GM12878 (cell line): ENCODE measurements around the gene UNC13D. TPM values are rescaled to one million over a fixed set of nuclear protein-coding genes. Genes with fewer than 3 reads are reported as not detected.
A peak's percentile ranks its signal among the peaks of the same experiment; 100 is the strongest.

ENCODE experiments used
- ATAC-seq: fragments of 200-7000 bp; cut with Tn5 transposase; 3 replicates; pipeline ENCODE4 v1.9.1; 2020; ENCODE audit warnings: mild to moderate bottlenecking, moderate library complexity
- BruUV-seq: library from RNA; stranded (reverse); fragments of 400-500 nt; replicated peaks from 2 replicates; lab custom pipeline; 2021; lab: Mats Ljungman, UMichigan
- CTCF ChIA-PET: fragments of 300-600 bp; sonication (Branson Sonifier 250); formaldehyde crosslinking; extraction: SDS; loops from one replicate; lab custom pipeline; 2021; ENCODE audit warnings: inconsistent platforms; lab: Yijun Ruan, JAX
- POLR2A ChIA-PET: fragments of 350-600 bp; formaldehyde crosslinking; extraction: SDS; loops from one replicate; lab custom pipeline; 2021; ENCODE audit warnings: inconsistent platforms; lab: Charles Lee
- RAD21 ChIA-PET: fragments of 300-600 bp; sonication (Branson Sonifier 250); formaldehyde crosslinking; loops from one replicate; lab custom pipeline; 2023; ENCODE audit warnings: antibody characterized with exemption; ENCODE audit not compliant: unreplicated experiment; lab: Charles Lee
- SMC1A ChIA-PET: fragments of 300-600 bp; sonication (Branson Sonifier 250); formaldehyde crosslinking; loops from one replicate; lab custom pipeline; 2023; ENCODE audit not compliant: unreplicated experiment, uncharacterized antibody; lab: Charles Lee
- DNase-seq: peaks from one replicate; pipeline ENCODE4 v3.0.0-alpha.2; 2011; ENCODE audit warnings: low read depth, low spot score
- FAIRE-seq: peaks from 3 replicates; lab custom pipeline; 2011; peaks lifted over from hg19 to GRCh38; lab: Jason Lieb, UNC
- H2AFZ ChIP-seq: 2 replicates; pipeline ENCODE4 v1.6.0; 2011; ENCODE audit warnings: low read depth, low read length, control low read depth; ENCODE audit not compliant: control insufficient read depth
- H3K27ac ChIP-seq: 2 replicates; pipeline ENCODE4 v1.5.1; 2011; ENCODE audit warnings: control low read depth; ENCODE audit not compliant: control insufficient read depth, insufficient read depth
- H3K27me3 ChIP-seq, 2 experiments: replicated peaks in 1 of 2; 2 replicates each; pipeline versions ENCODE4 v1.6.0 to v1.6.1; 2011; ENCODE audit warnings: low read length in 1 of 2; ENCODE audit not compliant: control insufficient read depth in 2 of 2, insufficient read depth in 2 of 2
- H3K36me3 ChIP-seq, 2 experiments: 2 replicates each; pipeline ENCODE4 v1.5.1; 2011; ENCODE audit warnings: low read length in 1 of 2; ENCODE audit not compliant: control insufficient read depth in 2 of 2, insufficient read depth in 2 of 2
- H3K4me1 ChIP-seq: 2 replicates; pipeline ENCODE4 v1.6.1; 2011; ENCODE audit warnings: mild to moderate bottlenecking, low read length, moderate library complexity, mixed read lengths; ENCODE audit not compliant: control insufficient read depth, insufficient read depth
- H3K4me2 ChIP-seq: 2 replicates; pipeline ENCODE4 v1.6.0; 2011; ENCODE audit warnings: control low read depth; ENCODE audit not compliant: control insufficient read depth, insufficient read depth
- H3K4me3 ChIP-seq: fragments of 200-600 bp; sonication (generic); 2 replicates; pipeline ENCODE4 v1.5.1; 2016
- H3K79me2 ChIP-seq: 2 replicates; pipeline ENCODE4 v1.6.0; 2011; ENCODE audit warnings: low read length; ENCODE audit not compliant: control insufficient read depth, insufficient read depth
- H3K9ac ChIP-seq: 2 replicates; pipeline ENCODE4 v1.8.0; 2011; ENCODE audit warnings: low read length, control low read depth, mixed read lengths; ENCODE audit not compliant: control insufficient read depth, insufficient read depth
- H3K9me3 ChIP-seq: replicated peaks from 3 replicates; pipeline ENCODE4 v1.5.1; 2011; ENCODE audit warnings: mild to moderate bottlenecking, low read length; ENCODE audit not compliant: control insufficient read depth, insufficient read depth
- H4K20me1 ChIP-seq: 2 replicates; pipeline ENCODE4 v1.6.0; 2011; ENCODE audit not compliant: control insufficient read depth, insufficient read depth
- NRF1 ChIP-seq: conservative IDR thresholded peaks from 2 replicates; pipeline ENCODE4 v1.6.1; 2011; ENCODE audit warnings: mild to moderate bottlenecking, low read depth, low read length, improper control_type of control experiment
- POLR2A ChIP-seq: IDR thresholded peaks from 2 replicates; pipeline ENCODE4 v1.6.1; 2011; ENCODE audit warnings: low read depth, mild to moderate bottlenecking, low read length
- POLR2AphosphoS2 ChIP-seq: IDR thresholded peaks from 2 replicates; pipeline ENCODE4 v1.6.1; 2011; ENCODE audit warnings: low read depth, mild to moderate bottlenecking, low read length, improper control_type of control experiment, moderate library complexity
- RUNX3 ChIP-seq: IDR thresholded peaks from 2 replicates; pipeline ENCODE4 v1.6.1; 2012; ENCODE audit warnings: low read length, inconsistent platforms
- SIX5 ChIP-seq: IDR thresholded peaks from 2 replicates; pipeline ENCODE4 v1.6.1; 2011; ENCODE audit warnings: mild to moderate bottlenecking, low read depth, low read length, moderate library complexity; ENCODE audit not compliant: severe bottlenecking
- SMC3 ChIP-seq: IDR thresholded peaks from 2 replicates; pipeline ENCODE4 v1.6.1; 2011; ENCODE audit warnings: low read length, improper control_type of control experiment, borderline replicate concordance
- ZNF274 ChIP-seq: IDR thresholded peaks from one replicate; pipeline ENCODE4 v1.8.0; 2011; ENCODE audit not compliant: insufficient read length, insufficient read depth
- WGBS: methylation state at CpG from one replicate; pipeline ENCODE4 v1.1.6; 2016; ENCODE audit warnings: low lambda C conversion rate; ENCODE audit not compliant: insufficient replicate concordance, insufficient coverage; ENCODE audit errors: missing lambda C conversion rate; 5-methylcytosine and 5-hydroxymethylcytosine counted together
- in situ Hi-C: fragments of 300-500 bp; cut with MboI; formaldehyde crosslinking; loops from 9 replicates; pipeline ENCODE4 v1.14.3; 2018; ENCODE audit warnings: mixed read lengths
- intact Hi-C: fragments of 100-400 bp; cut with micrococcal nuclease; formaldehyde crosslinking; loops from one replicate; pipeline ENCODE4 v1.14.2; 2022; ENCODE audit not compliant: unreplicated experiment
- polyA plus RNA-seq, 11 experiments: library from polyadenylated mRNA; depleted of rRNA in 4 of 11; unstranded in 6 of 11; stranded (reverse) in 5 of 11; fragments of >200 nt; fragmentation: Nextera tagmentation in 4 of 11; fragmentation: Illumina TruSeq in 1 of 11; extraction: Ambion mirVana in 4 of 11; extraction: Trizol in 1 of 11; gene quantifications; 1 replicate in 1 of 11; 2 replicates in 10 of 11; pipeline versions ENCODE4 v1.2.1 to v1.2.3, GENCODE V29; 2011 to 2016; ENCODE audit warnings: inconsistent platforms in 2 of 11, missing spikeins in 2 of 11, low read depth in 1 of 11
- total RNA-seq, 4 experiments: library from RNA; depleted of rRNA in 3 of 4; stranded (reverse); fragments of >200 nt in 3 of 4; fragmentation: Illumina TruSeq in 1 of 4; extraction: Trizol in 1 of 4; gene quantifications; 2 replicates each; pipeline versions ENCODE4 v1.2.1 to v1.2.3, GENCODE V29; 2013 to 2021

UNC13D gene
- total and polyA plus RNA-seq, 10 of the 15 experiments (the other 5 are each of a cell fraction or from before 2014, with no cell fraction given) = 0.32 to 63.9 (median 25.2) TPM

- ATAC-seq = no peak
- intact Hi-C loops = no loop called here
- no peaks in the 10 kb centered on the region for H4K20me1 ChIP-seq
- DNase-seq = no peak
- peaks cover 0 to 4% of the 10 kb centered on the region in 2 experiments; a peak in 3 of 4 replicates for H3K36me3 ChIP-seq
- in situ Hi-C loops = no loop called here
- H3K4me2 ChIP-seq = no peak overlapping the region
- no peak overlapping the region for H3K9ac ChIP-seq
- no peak for FAIRE-seq
- BruUV-seq = no TSS peak
- peaks cover 6% of the 10 kb centered on the region for H3K4me1 ChIP-seq
- no peak overlapping the region for H3K27ac ChIP-seq
- H3K79me2 ChIP-seq = peaks cover 15% of the 10 kb centered on the region
- H3K27me3 ChIP-seq = no peaks in the 10 kb centered on the region
- TF ChIP-seq POLR2A (peak; percentile 32), NRF1 (no peak), ZNF274 (no peak), POLR2AphosphoS2 (no peak), SMC3 (no peak), RUNX3 (no peak), SIX5 (no peak)
- TF ChIP-seq, all 136 proteins: peak for 1
- ChIA-PET RAD21 (no interaction called here), POLR2A (no interaction called here), SMC1A (no interaction called here), CTCF (interaction anchor here (1.1 kb wide), 1 partner anchor 31 kb away, joined by 3 read pairs; no protein-coding TSS in a partner anchor)
- H3K9me3 ChIP-seq = no peaks in the 10 kb centered on the region
- H3K4me3 ChIP-seq = no peak overlapping the region
- no peak overlapping the region for H2AFZ ChIP-seq
- WGBS = 89% methylated on average over 31 of the region's 32 CpGs
Measured at GRCh38 chr17:75891605-75892555, 47.7 kb upstream of the UNC13D start.
